ENCODE measurements around the gene GOLT1B.

Gene GOLT1B

DNA sequence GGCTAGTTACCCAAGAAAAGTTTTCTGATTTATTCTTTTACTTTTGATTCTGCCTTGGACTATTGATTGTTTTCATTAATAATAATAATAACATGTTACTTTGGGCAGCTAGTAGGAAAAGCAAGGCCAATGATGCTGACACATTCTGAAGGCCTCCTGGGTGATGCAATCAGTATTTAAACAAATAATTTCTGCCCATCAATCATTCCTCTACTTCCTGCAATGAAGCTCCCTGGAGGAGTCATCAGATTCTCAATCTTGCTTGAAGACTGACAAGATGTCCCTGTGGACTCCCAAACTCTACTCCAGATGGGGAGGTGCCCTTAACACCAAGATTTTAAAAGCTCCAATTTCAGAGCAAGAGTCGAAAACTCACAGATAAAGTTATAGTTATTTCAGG is 24.5 kb downstream of the GOLT1B start, which contains the start of gene SPX:
Gene SPX (plus strand): TSS at position 244 of the 400 bp plus-strand sequence. CDS start 177 bp downstream, outside the sequence.
- H3K27me3 ChIP-seq (replicated peaks; ENCODE audit: insufficient read depth, low read length): no peaks in the 10 kb centered on the region
- no peak within 1 kb of the TSS for H3K9ac ChIP-seq (ENCODE audit: low read length)
- no peaks in the 10 kb centered on the region for H3K36me3 ChIP-seq (replicated peaks; ENCODE audit: insufficient read depth, low read length)
- no peaks in the 10 kb centered on the region for H3K9me2 ChIP-seq (replicated peaks; ENCODE audit: insufficient read depth, low read length)
- no peaks in the 10 kb centered on the region for H3K79me2 ChIP-seq (ENCODE audit: low read length)
- H4K20me1 ChIP-seq (ENCODE audit: insufficient read depth, low read length): no peaks in the 10 kb centered on the region
- no peak for DNase-seq
- no peak within 1 kb of the TSS for H3K27ac ChIP-seq (ENCODE audit: low read length)
- no peak within 1 kb of the TSS for H3K4me3 ChIP-seq (ENCODE audit: low read length)
- H3K4me2 ChIP-seq (ENCODE audit: low read depth, low read length): no peak within 1 kb of the TSS
- no peaks in the 10 kb centered on the region for H3K4me1 ChIP-seq (ENCODE audit: low read length)
- H3F3A ChIP-seq (ENCODE audit: insufficient read depth, low read length): no peaks in the 10 kb centered on the region
- H2AFZ ChIP-seq (ENCODE audit: low read length): 0 out of 2 replicates have a peak within 1 kb of the TSS, but pooled peaks have one; percentile 90
- TF ChIP-seq EZH2phosphoT487 (IDR thresholded peaks at IDR 0.05; ENCODE audit: low read length) (no peak), EZH2 (optimal IDR thresholded peaks at IDR 0.05; ENCODE audit: low read depth, low read length) (no peak), CTCF (IDR thresholded peaks at IDR 0.05; ENCODE audit: low read length) (no peak)
- H3K9me3 ChIP-seq (replicated peaks; ENCODE audit: insufficient read depth, low read length): no peaks in the 10 kb centered on the region

DNA sequence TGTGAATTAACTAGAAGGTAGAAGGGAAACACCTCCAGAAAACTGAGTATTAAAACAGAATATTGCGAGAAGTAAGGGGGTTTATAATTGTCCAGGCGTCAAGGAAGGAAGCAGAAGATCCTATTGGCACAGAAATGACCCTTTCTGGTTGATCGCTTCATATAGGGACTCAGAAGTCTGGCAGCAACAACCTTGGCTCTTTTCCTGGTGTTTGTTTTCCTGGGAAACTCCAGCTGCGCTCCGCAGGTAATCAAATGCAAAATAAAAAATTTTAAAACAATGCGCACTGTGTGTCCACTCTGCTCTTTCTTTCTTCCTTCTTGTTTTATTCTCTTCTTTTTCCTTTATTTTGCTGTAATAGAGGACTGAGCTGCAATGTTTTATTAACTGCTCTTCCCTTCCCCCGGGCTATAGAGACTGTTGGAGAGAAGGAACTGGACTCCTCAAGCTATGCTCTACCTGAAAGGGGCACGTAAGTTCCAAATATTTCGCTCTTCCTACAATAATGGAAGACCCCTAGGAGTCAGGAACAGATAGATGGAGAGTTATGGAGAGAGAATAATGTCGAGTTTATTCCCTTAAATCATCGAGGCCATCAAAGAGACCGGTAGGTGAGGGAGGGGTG is 25.2 kb downstream of the GOLT1B start:
- no peak for TF ChIP-seq CTCF (IDR thresholded peaks at IDR 0.05; ENCODE audit: low read length)
- no peak for DNase-seq
- Histone ChIP-seq H3K9me2 (replicated peaks; ENCODE audit: insufficient read depth, low read length) (no peaks in the 10 kb centered on the region), H3K27ac (ENCODE audit: low read length) (no peak overlapping the region), H3K9ac (ENCODE audit: low read length) (no peak overlapping the region), H3F3A (ENCODE audit: insufficient read depth, low read length) (no peaks in the 10 kb centered on the region), H4K20me1 (ENCODE audit: insufficient read depth, low read length) (no peaks in the 10 kb centered on the region), H3K36me3 (replicated peaks; ENCODE audit: insufficient read depth, low read length) (no peaks in the 10 kb centered on the region), H3K9me3 (replicated peaks; ENCODE audit: insufficient read depth, low read length) (no peaks in the 10 kb centered on the region), H2AFZ (ENCODE audit: low read length) (0 out of 2 replicates have a peak overlapping the region, but pooled peaks have one; percentile 90), H3K4me1 (ENCODE audit: low read length) (no peaks in the 10 kb centered on the region), H3K4me3 (ENCODE audit: low read length) (0 out of 2 replicates have a peak overlapping the region, but pooled peaks have one; percentile 65), H3K79me2 (ENCODE audit: low read length) (no peaks in the 10 kb centered on the region), H3K27me3 (replicated peaks; ENCODE audit: insufficient read depth, low read length) (no peaks in the 10 kb centered on the region), H3K4me2 (ENCODE audit: low read depth, low read length) (0 out of 2 replicates have a peak overlapping the region, but pooled peaks have one; percentile 93)

DNA sequence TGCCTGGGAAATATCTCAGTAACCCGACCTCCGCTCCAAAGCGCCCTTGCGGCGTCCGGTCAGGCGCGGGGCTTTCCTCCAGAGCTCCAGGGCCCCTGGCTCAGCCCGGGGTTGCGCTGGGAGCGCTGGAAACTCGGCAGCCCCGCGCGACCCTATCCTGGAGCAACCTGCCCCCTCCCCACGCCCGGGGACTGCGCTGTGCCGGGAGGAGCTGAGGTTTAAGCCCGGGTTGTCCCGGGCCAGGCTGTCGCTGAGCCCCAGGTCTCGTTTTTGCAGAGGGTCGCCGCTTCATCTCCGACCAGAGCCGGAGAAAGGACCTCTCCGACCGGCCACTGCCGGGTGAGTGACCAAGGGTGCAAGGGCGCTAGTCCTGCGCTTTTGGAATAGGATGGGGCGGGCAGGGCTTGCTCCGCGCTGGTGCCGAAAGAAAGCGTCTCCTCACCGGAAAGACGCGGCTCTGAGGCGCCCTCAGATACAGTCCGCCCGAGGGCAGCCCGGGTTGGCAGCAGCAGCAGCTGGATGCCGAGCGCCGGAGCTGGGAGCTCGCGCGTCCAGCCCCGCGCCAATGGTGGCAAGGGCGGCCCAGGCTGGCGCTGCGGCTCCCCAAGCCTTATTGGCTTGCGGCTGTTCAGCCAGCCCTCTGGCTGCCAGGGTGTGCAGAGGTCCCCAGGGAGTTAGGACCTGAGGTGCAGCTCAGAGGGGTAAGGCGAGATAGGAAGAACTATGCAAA is 26.0 kb downstream of the GOLT1B start:
- Histone ChIP-seq H3K9me2 (replicated peaks; ENCODE audit: insufficient read depth, low read length) (no peaks in the 10 kb centered on the region), H3K27ac (ENCODE audit: low read length) (no peak overlapping the region), H2AFZ (ENCODE audit: low read length) (peak overlapping the region; percentile 90), H3K9me3 (replicated peaks; ENCODE audit: insufficient read depth, low read length) (no peaks in the 10 kb centered on the region), H3K36me3 (replicated peaks; ENCODE audit: insufficient read depth, low read length) (no peaks in the 10 kb centered on the region), H4K20me1 (ENCODE audit: insufficient read depth, low read length) (no peaks in the 10 kb centered on the region), H3K4me1 (ENCODE audit: low read length) (no peaks in the 10 kb centered on the region), H3K4me3 (ENCODE audit: low read length) (peak overlapping the region; percentile 65), H3K27me3 (replicated peaks; ENCODE audit: insufficient read depth, low read length) (no peaks in the 10 kb centered on the region), H3F3A (ENCODE audit: insufficient read depth, low read length) (no peaks in the 10 kb centered on the region), H3K79me2 (ENCODE audit: low read length) (no peaks in the 10 kb centered on the region), H3K9ac (ENCODE audit: low read length) (peak overlapping the region; percentile 21; the same call in 1 of the 2 replicates), H3K4me2 (ENCODE audit: low read depth, low read length) (peak overlapping the region; percentile 93)
- TF ChIP-seq CTCF (IDR thresholded peaks at IDR 0.05; ENCODE audit: low read length): no peak
- TF ChIP-seq EZH2phosphoT487 (IDR thresholded peaks at IDR 0.05; ENCODE audit: low read length): no peak
- TF ChIP-seq EZH2 (optimal IDR thresholded peaks at IDR 0.05; ENCODE audit: low read depth, low read length): no peak
- peak; percentile 67 for DNase-seq

Data from MM.1S (cell line).